Measurements from ENCODE around the gene HCFC1R1.

DNA sequence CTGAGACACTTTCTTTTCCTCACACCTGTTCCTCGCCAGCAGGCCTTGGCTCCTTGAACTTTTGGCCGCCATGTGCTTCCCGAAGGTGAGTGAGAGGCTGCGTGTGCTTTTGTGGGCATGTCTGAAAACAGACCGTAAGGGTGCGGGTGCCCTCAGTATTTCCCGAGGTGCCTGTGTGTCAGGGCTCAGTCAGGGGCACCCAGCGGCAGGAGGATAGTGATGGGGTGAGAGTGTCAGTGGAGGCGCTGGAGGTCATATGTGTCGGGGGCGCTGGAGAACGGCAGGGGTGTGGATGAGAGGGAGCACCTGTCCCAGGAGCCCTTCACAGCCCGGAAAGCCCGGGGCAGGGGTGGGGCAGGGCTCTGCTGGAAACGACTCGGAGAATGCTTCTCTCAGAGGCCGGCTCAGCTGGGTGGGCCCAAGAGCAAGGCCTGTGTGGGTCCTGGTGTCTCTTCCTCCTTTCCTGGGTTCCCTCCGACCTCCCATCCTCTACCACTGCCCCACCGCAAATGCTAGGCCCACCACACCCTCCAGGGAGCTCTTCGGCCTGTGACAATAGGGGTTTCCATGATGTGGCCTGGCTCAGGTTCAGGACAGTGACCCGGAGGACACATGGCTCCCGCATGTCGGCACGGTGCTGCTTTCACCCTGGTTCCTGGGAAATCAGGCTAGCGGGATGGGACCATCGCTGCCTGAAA is 42.1 kb upstream of the HCFC1R1 start:
- TF ChIP-seq POLR2A (IDR thresholded peaks at IDR 0.05; ENCODE audit: low read length): no peak
- no peak for TF ChIP-seq GATA1 (IDR thresholded peaks at IDR 0.05; ENCODE audit: low read depth, low read length)
